GM23338 (cell line): Measurements from ENCODE around the gene FAM13A. TPM values are rescaled to one million over a fixed set of nuclear protein-coding genes. Genes with fewer than 3 reads are reported as not detected.

Source experiments
- ATAC-seq: fragments of 200-7000 bp; cut with Tn5 transposase; 3 replicates; pipeline ENCODE4 v1.9.1; 2020
- DNase-seq: peaks from one replicate; pipeline ENCODE4 v3.0.0-alpha.2; 2015; ENCODE audit warnings: low spot score
- H2AFZ ChIP-seq: fragments of 200-600 bp; sonication (generic); 2 replicates; pipeline ENCODE4 v1.8.0; 2016; ENCODE audit warnings: antibody characterized with exemption, mild to moderate bottlenecking, moderate library complexity
- H3F3A ChIP-seq: fragments of 200-600 bp; sonication (generic); replicated peaks from 2 replicates; pipeline ENCODE4 v1.8.0; 2017; ENCODE audit warnings: antibody characterized with exemption, mixed run types, low read depth
- H3K27ac ChIP-seq: fragments of 200-600 bp; sonication (generic); 2 replicates; pipeline ENCODE4 v1.6.1; 2016; ENCODE audit warnings: low read depth
- H3K27me3 ChIP-seq: fragments of 200-600 bp; sonication (generic); 2 replicates; pipeline ENCODE4 v1.8.0; 2016; ENCODE audit warnings: mild to moderate bottlenecking, mixed run types, moderate library complexity; ENCODE audit not compliant: insufficient read depth
- H3K36me3 ChIP-seq: fragments of 200-600 bp; sonication (generic); 2 replicates; pipeline ENCODE4 v1.8.0; 2016; ENCODE audit warnings: mild to moderate bottlenecking; ENCODE audit not compliant: insufficient read depth
- H3K4me1 ChIP-seq: fragments of 200-600 bp; sonication (generic); 2 replicates; pipeline ENCODE4 v1.8.0; 2016; ENCODE audit warnings: mild to moderate bottlenecking, moderate library complexity; ENCODE audit not compliant: insufficient read depth
- H3K4me2 ChIP-seq: fragments of 200-600 bp; sonication (generic); 2 replicates; pipeline ENCODE4 v1.7.1; 2017; ENCODE audit warnings: mixed run types
- H3K4me3 ChIP-seq: fragments of 200-600 bp; sonication (generic); 2 replicates; pipeline ENCODE4 v1.6.1; 2016; ENCODE audit warnings: mixed run types
- H3K79me2 ChIP-seq: fragments of 200-600 bp; sonication (generic); replicated peaks from 2 replicates; pipeline ENCODE4 v1.8.0; 2017; ENCODE audit warnings: mild to moderate bottlenecking; ENCODE audit not compliant: insufficient read depth
- H3K9me2 ChIP-seq: fragments of 200-600 bp; sonication (generic); 2 replicates; pipeline ENCODE4 v1.8.0; 2017; ENCODE audit not compliant: insufficient read depth
- H4K20me1 ChIP-seq: fragments of 200-600 bp; sonication (generic); replicated peaks from 2 replicates; pipeline ENCODE4 v1.8.0; 2017; ENCODE audit warnings: mild to moderate bottlenecking; ENCODE audit not compliant: insufficient read depth
- H3K27ac Mint-ChIP-seq: 2 replicates; pipeline ENCODE4 v1.8.0; 2020; ENCODE audit warnings: inconsistent platforms, mild to moderate bottlenecking, moderate library complexity, mixed read lengths
- H3K27me3 Mint-ChIP-seq: 3 replicates; pipeline ENCODE4 v1.8.0; 2022; ENCODE audit warnings: low read depth, mild to moderate bottlenecking, moderate library complexity, mixed read lengths, inconsistent platforms; ENCODE audit not compliant: insufficient read depth, poor library complexity
- H3K36me3 Mint-ChIP-seq: 3 replicates; pipeline ENCODE4 v1.8.0; 2021; ENCODE audit warnings: low read depth, mild to moderate bottlenecking, inconsistent platforms, moderate library complexity, mixed read lengths
- H3K4me1 Mint-ChIP-seq: 3 replicates; pipeline ENCODE4 v1.8.0; 2020; ENCODE audit warnings: mild to moderate bottlenecking, inconsistent platforms, mixed read lengths
- H3K4me3 Mint-ChIP-seq: 3 replicates; pipeline ENCODE4 v1.8.0; 2021; ENCODE audit warnings: moderate library complexity, mild to moderate bottlenecking, inconsistent platforms, mixed read lengths
- H3K9me3 Mint-ChIP-seq: 3 replicates; pipeline ENCODE4 v1.8.0; 2020; ENCODE audit warnings: moderate library complexity, mild to moderate bottlenecking, inconsistent platforms, mixed read lengths
- CTCF ChIP-seq, 2 experiments: fragments of 200-600 bp in 1 of 2; sonication (generic) in 1 of 2; conservative IDR thresholded peaks; 2 replicates each; pipeline versions ENCODE4 v1.5.1 to v1.6.1; 2016 to 2017; ENCODE audit warnings: antibody characterized with exemption in 2 of 2, low read depth in 2 of 2, mild to moderate bottlenecking in 2 of 2, moderate library complexity in 1 of 2
- ZNF114 ChIP-seq: fragments of 250-450 bp; sonication (Bioruptor Pico); IDR thresholded peaks from 2 replicates; pipeline ENCODE4 v1.5.0; 2020; ENCODE audit warnings: mild to moderate bottlenecking, moderate library complexity
- ZNF462 ChIP-seq: fragments of 250-450 bp; sonication (Bioruptor Pico); IDR thresholded peaks from 2 replicates; pipeline ENCODE4 v1.5.0; 2020; ENCODE audit warnings: mild to moderate bottlenecking, moderate library complexity
- polyA plus RNA-seq: library from polyadenylated mRNA; unstranded; fragments of >200 nt; fragmentation: Nextera tagmentation; extraction: Ambion mirVana; gene quantifications from 2 replicates; pipeline ENCODE4 v1.2.1, GENCODE V29; 2016
- total RNA-seq: library from RNA; depleted of rRNA; stranded (reverse); fragments of >200 nt; shearing (Covaris generic); gene quantifications from 2 replicates; pipeline ENCODE4 v1.2.3, GENCODE V29; 2014

FAM13A gene
- total and polyA plus RNA-seq, 2 experiments from 2014 or later, result 13.9 to 28.4 TPM

GRCh38 chr4:88709989-88710388 is 347.0 kb downstream of the FAM13A start (continued):
- no peak for TF ChIP-seq ZNF462 (CRISPR knock-in tag)

GRCh38 chr4:88706574-88706973 is 350.4 kb downstream of the FAM13A start:
- H3K9me3 Mint-ChIP-seq, result no peaks in the 10 kb centered on the region
- TF ChIP-seq ZNF114 (no peak), CTCF (conservative IDR thresholded peaks at IDR 0.05; ENCODE audit: low read depth in 2 of 2) (peak; percentile 53 to 80)
- no peak overlapping the region for H2AFZ ChIP-seq
- H3K4me3 ChIP-seq, result no peak overlapping the region
- ATAC-seq (peak; percentile 86), DNase-seq (peak; percentile 70)
- H3K4me3 Mint-ChIP-seq, result no peak overlapping the region
- H3K36me3 ChIP-seq, result no peaks in the 10 kb centered on the region
- no peaks in the 10 kb centered on the region for H3K9me2 ChIP-seq
- H3K36me3 Mint-ChIP-seq, result no peaks in the 10 kb centered on the region
- H3K27ac Mint-ChIP-seq, result no peak overlapping the region
- H3K4me1 ChIP-seq, result no peaks in the 10 kb centered on the region
- no peaks in the 10 kb centered on the region for H3F3A ChIP-seq
- H3K27me3 Mint-ChIP-seq, result no peaks in the 10 kb centered on the region
- H3K27me3 ChIP-seq, result no peaks in the 10 kb centered on the region
- H3K4me1 Mint-ChIP-seq, result peaks cover 3% of the 10 kb centered on the region; the same call in 1 of the 3 replicates
- H3K4me2 ChIP-seq, result no peak overlapping the region
- no peak overlapping the region for H3K27ac ChIP-seq
- H4K20me1 ChIP-seq, result no peaks in the 10 kb centered on the region
- H3K79me2 ChIP-seq, result no peaks in the 10 kb centered on the region
